GM23338 (cell line): Measurements from ENCODE around the gene C11orf42.

Experiments
- CREB1 ChIP-seq: fragments of 250-450 bp; sonication (Bioruptor Pico); IDR thresholded peaks from 2 replicates; pipeline ENCODE4 v1.5.0; 2020; ENCODE audit warnings: low read depth, mild to moderate bottlenecking, moderate library complexity
- EZH2 ChIP-seq: fragments of 200-600 bp; sonication (generic); IDR thresholded peaks from one replicate; pipeline ENCODE4 v1.8.0; 2017; ENCODE audit warnings: antibody characterized with exemption, mild to moderate bottlenecking, low read depth; ENCODE audit not compliant: unreplicated experiment
- EZH2phosphoT487 ChIP-seq: fragments of 200-600 bp; sonication (generic); IDR thresholded peaks from one replicate; pipeline ENCODE4 v1.8.1; 2018; ENCODE audit warnings: antibody characterized with exemption; ENCODE audit not compliant: unreplicated experiment
- JUNB ChIP-seq: IDR thresholded peaks from one replicate; pipeline ENCODE4 v1.6.1; 2016; ENCODE audit warnings: antibody characterized with exemption; ENCODE audit not compliant: unreplicated experiment
- POLR2AphosphoS5 ChIP-seq: IDR thresholded peaks from 2 replicates; pipeline ENCODE4 v1.6.1; 2016; ENCODE audit warnings: antibody characterized with exemption, low read depth
- REST ChIP-seq: IDR thresholded peaks from one replicate; pipeline ENCODE4 v1.6.1; 2018; ENCODE audit warnings: antibody characterized with exemption; ENCODE audit not compliant: unreplicated experiment
- STAT1 ChIP-seq: IDR thresholded peaks from one replicate; pipeline ENCODE4 v1.6.1; 2016; ENCODE audit warnings: antibody characterized with exemption; ENCODE audit not compliant: unreplicated experiment
- ZNF331 ChIP-seq: fragments of 250-450 bp; sonication (Bioruptor Pico); IDR thresholded peaks from 2 replicates; pipeline ENCODE4 v1.5.0; 2020; ENCODE audit warnings: low read depth, mild to moderate bottlenecking, moderate library complexity
- TF ChIP-seq, protein P1 (sequence below), 2 experiments: fragments of 200-600 bp in 1 of 2; sonication (generic) in 1 of 2; conservative IDR thresholded peaks; 2 replicates each; pipeline versions ENCODE4 v1.5.1 to v1.6.1; 2016 to 2017; ENCODE audit warnings: antibody characterized with exemption in 2 of 2, low read depth in 2 of 2, mild to moderate bottlenecking in 2 of 2, moderate library complexity in 1 of 2
- TF ChIP-seq, protein P2 (sequence below): fragments of 250-450 bp; sonication (Bioruptor Pico); IDR thresholded peaks from 2 replicates; pipeline ENCODE4 v1.5.0; 2020; ENCODE audit warnings: mild to moderate bottlenecking, moderate library complexity

DNA sequence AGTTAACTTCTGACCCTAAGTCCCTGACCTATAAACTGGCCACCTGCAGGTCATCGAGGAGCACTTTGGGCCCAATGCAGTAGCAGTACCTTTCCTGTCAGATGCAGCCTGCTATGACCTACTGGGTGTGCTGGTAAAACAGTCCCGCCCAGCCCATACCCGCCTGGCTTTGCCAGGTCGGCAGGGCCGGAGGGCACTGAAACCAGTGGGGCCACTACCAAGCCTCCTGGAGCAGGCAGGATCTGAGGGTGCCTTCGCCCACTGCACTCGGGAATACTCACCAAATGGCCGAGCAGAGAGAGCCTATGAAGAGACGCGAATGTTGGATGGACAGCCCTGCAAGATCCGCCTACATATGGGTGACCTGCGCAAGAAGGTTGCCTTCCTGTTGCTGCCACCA, 4.4 kb downstream of the C11orf42 start:
- TF ChIP-seq, protein P1, sequence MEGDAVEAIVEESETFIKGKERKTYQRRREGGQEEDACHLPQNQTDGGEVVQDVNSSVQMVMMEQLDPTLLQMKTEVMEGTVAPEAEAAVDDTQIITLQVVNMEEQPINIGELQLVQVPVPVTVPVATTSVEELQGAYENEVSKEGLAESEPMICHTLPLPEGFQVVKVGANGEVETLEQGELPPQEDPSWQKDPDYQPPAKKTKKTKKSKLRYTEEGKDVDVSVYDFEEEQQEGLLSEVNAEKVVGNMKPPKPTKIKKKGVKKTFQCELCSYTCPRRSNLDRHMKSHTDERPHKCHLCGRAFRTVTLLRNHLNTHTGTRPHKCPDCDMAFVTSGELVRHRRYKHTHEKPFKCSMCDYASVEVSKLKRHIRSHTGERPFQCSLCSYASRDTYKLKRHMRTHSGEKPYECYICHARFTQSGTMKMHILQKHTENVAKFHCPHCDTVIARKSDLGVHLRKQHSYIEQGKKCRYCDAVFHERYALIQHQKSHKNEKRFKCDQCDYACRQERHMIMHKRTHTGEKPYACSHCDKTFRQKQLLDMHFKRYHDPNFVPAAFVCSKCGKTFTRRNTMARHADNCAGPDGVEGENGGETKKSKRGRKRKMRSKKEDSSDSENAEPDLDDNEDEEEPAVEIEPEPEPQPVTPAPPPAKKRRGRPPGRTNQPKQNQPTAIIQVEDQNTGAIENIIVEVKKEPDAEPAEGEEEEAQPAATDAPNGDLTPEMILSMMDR (conservative IDR thresholded peaks at IDR 0.05; ENCODE audit: low read depth in 2 of 2): no peak
- TF ChIP-seq REST: no peak
- TF ChIP-seq, protein P2, sequence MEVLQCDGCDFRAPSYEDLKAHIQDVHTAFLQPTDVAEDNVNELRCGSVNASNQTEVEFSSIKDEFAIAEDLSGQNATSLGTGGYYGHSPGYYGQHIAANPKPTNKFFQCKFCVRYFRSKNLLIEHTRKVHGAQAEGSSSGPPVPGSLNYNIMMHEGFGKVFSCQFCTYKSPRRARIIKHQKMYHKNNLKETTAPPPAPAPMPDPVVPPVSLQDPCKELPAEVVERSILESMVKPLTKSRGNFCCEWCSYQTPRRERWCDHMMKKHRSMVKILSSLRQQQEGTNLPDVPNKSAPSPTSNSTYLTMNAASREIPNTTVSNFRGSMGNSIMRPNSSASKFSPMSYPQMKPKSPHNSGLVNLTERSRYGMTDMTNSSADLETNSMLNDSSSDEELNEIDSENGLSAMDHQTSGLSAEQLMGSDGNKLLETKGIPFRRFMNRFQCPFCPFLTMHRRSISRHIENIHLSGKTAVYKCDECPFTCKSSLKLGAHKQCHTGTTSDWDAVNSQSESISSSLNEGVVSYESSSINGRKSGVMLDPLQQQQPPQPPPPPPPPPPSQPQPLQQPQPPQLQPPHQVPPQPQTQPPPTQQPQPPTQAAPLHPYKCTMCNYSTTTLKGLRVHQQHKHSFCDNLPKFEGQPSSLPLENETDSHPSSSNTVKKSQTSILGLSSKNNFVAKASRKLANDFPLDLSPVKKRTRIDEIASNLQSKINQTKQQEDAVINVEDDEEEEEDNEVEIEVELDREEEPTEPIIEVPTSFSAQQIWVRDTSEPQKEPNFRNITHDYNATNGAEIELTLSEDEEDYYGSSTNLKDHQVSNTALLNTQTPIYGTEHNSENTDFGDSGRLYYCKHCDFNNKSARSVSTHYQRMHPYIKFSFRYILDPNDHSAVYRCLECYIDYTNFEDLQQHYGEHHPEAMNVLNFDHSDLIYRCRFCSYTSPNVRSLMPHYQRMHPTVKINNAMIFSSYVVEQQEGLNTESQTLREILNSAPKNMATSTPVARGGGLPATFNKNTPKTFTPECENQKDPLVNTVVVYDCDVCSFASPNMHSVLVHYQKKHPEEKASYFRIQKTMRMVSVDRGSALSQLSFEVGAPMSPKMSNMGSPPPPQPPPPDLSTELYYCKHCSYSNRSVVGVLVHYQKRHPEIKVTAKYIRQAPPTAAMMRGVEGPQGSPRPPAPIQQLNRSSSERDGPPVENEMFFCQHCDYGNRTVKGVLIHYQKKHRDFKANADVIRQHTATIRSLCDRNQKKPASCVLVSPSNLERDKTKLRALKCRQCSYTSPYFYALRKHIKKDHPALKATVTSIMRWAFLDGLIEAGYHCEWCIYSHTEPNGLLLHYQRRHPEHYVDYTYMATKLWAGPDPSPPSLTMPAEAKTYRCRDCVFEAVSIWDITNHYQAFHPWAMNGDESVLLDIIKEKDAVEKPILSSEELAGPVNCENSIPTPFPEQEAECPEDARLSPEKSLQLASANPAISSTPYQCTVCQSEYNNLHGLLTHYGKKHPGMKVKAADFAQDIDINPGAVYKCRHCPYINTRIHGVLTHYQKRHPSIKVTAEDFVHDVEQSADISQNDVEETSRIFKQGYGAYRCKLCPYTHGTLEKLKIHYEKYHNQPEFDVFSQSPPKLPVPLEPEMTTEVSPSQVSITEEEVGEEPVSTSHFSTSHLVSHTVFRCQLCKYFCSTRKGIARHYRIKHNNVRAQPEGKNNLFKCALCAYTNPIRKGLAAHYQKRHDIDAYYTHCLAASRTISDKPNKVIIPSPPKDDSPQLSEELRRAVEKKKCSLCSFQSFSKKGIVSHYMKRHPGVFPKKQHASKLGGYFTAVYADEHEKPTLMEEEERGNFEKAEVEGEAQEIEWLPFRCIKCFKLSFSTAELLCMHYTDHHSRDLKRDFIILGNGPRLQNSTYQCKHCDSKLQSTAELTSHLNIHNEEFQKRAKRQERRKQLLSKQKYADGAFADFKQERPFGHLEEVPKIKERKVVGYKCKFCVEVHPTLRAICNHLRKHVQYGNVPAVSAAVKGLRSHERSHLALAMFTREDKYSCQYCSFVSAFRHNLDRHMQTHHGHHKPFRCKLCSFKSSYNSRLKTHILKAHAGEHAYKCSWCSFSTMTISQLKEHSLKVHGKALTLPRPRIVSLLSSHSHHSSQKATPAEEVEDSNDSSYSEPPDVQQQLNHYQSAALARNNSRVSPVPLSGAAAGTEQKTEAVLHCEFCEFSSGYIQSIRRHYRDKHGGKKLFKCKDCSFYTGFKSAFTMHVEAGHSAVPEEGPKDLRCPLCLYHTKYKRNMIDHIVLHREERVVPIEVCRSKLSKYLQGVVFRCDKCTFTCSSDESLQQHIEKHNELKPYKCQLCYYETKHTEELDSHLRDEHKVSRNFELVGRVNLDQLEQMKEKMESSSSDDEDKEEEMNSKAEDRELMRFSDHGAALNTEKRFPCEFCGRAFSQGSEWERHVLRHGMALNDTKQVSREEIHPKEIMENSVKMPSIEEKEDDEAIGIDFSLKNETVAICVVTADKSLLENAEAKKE: no peak
- TF ChIP-seq EZH2phosphoT487: no peak
- TF ChIP-seq POLR2AphosphoS5: no peak
- no peak for TF ChIP-seq EZH2
- TF ChIP-seq STAT1: no peak
- no peak for TF ChIP-seq JUNB
- TF ChIP-seq CREB1: no peak
- TF ChIP-seq ZNF331 (CRISPR knock-in tag): no peak
